Fibroblast of mammary gland (primary cell): ENCODE results near the gene ALPP.
"Not testable (repeated sequence)": the region's sequence is repeated elsewhere in the genome, so short reads cannot be mapped to it uniquely, and the experiment has no call there.

Experiments
- DNase-seq: peaks from one replicate; pipeline ENCODE4 v3.0.0-alpha.2; 2010; ENCODE audit warnings: low read depth
- H3K4me3 ChIP-seq: 2 replicates; pipeline ENCODE4 v1.5.1; 2011; ENCODE audit warnings: low read depth, mild to moderate bottlenecking, low read length, moderate library complexity; ENCODE audit not compliant: control insufficient read depth
- CTCF ChIP-seq: conservative IDR thresholded peaks from 2 replicates; pipeline ENCODE4 v1.5.1; 2011; ENCODE audit warnings: low read depth, low read length, inconsistent platforms; ENCODE audit not compliant: control insufficient read depth, insufficient read depth

The ALPP gene

GRCh38 chr2:232362174-232362900 is 16.2 kb upstream of the ALPP start:
- no peak for DNase-seq
- no peak for TF ChIP-seq CTCF
- no peak overlapping the region for H3K4me3 ChIP-seq

GRCh38 chr2:232363064-232363783 is 15.3 kb upstream of the ALPP start:
- not testable (repeated sequence) for DNase-seq, H3K4me3 ChIP-seq

GRCh38 chr2:232363784-232364615 is 14.6 kb upstream of the ALPP start:
- no peak for TF ChIP-seq CTCF
- no peak overlapping the region for H3K4me3 ChIP-seq
- no peak for DNase-seq

- not testable (repeated sequence) for DNase-seq, H3K4me3 ChIP-seq
Observed at GRCh38 chr2:232364806-232365594, 13.6 kb upstream of the ALPP start.

- DNase-seq, result no peak
- no peak overlapping the region for H3K4me3 ChIP-seq
- peak; percentile 36 for TF ChIP-seq CTCF
Observed at GRCh38 chr2:232365621-232366321, 12.8 kb upstream of the ALPP start.

GRCh38 chr2:232366461-232366860 is 12.1 kb upstream of the ALPP start:
- DNase-seq, H3K4me3 ChIP-seq: not testable (repeated sequence)

- H3K4me3 ChIP-seq, result no peak overlapping the region
- no peak for TF ChIP-seq CTCF
- DNase-seq, result no peak
Observed at GRCh38 chr2:232367016-232367415, 11.5 kb upstream of the ALPP start.
